ENCODE data around the gene DROSHA. TPM values are rescaled to one million over a fixed set of nuclear protein-coding genes. Genes with fewer than 3 reads are reported as not detected.

Gene DROSHA
- polyA plus RNA-seq, 3 donors, result 2.2 to 12.6 (median 7.6) TPM

- H3K27me3 Mint-ChIP-seq (ENCODE audit: low read depth in 3 of 3), result peaks cover 0 to 2% (median 0%) of the 10 kb centered on the region in 3 donors
- no peaks in the 10 kb centered on the region for H3K27me3 ChIP-seq (ENCODE audit: control insufficient read depth in 2 of 2, insufficient read depth in 2 of 2, low read length in 2 of 2)
- H3K27ac ChIP-seq (ENCODE audit: low read depth in 1 of 2, low read length in 2 of 2), result no peak overlapping the region
- no peak overlapping the region for H3K4me3 Mint-ChIP-seq
- H3K9me3 ChIP-seq (replicated peaks in 1 of 2; ENCODE audit: control insufficient read depth in 1 of 2, insufficient read depth in 1 of 2, low read length in 2 of 2), result no peaks in the 10 kb centered on the region
- no peaks in the 10 kb centered on the region for H4K20me1 ChIP-seq (ENCODE audit: insufficient read depth, low read length)
- H3K4me1 ChIP-seq (ENCODE audit: control insufficient read depth in 1 of 2, insufficient read depth in 2 of 2, low read length in 2 of 2), result no peaks in the 10 kb centered on the region
- H2AFZ ChIP-seq (ENCODE audit: insufficient read depth, low read depth, low read length, poor library complexity, severe bottlenecking), result no peak overlapping the region
- no peaks in the 10 kb centered on the region for H3K79me2 ChIP-seq (ENCODE audit: insufficient read depth, low read length)
- no peak overlapping the region for H3K27ac Mint-ChIP-seq
- no peak for DNase-seq
- peaks cover 0 to 2% (median 0%) of the 10 kb centered on the region in 7 donors for H3K9me3 Mint-ChIP-seq
- intact Hi-C loops (cut with micrococcal nuclease), result no loop called here
- no peak overlapping the region for H3K9ac ChIP-seq (ENCODE audit: insufficient read depth, low read length, poor library complexity, severe bottlenecking)
- peaks cover 52 to 96% of the 10 kb centered on the region in 2 donors for H3K36me3 ChIP-seq (replicated peaks in 1 of 2; ENCODE audit: control insufficient read depth in 1 of 2, insufficient read depth in 2 of 2, low read length in 2 of 2)
- no peaks in the 10 kb centered on the region for H3K4me1 Mint-ChIP-seq
- H3K36me3 Mint-ChIP-seq, result peaks cover 77 to 80% of the 10 kb centered on the region in 2 donors
- no peak overlapping the region for H3K4me2 ChIP-seq (replicated peaks; ENCODE audit: extremely low read depth, low read length, poor library complexity, severe bottlenecking)
- no peak overlapping the region for H3K4me3 ChIP-seq (replicated peaks in 1 of 3; ENCODE audit: low read depth in 2 of 3, low read length in 3 of 3)
- TF ChIP-seq CTCF (IDR thresholded peaks at IDR 0.05), result no peak
Observed at GRCh38 chr5:31408814-31409213, 123.1 kb downstream of the DROSHA start.

GRCh38 chr5:31407921-31408693 lies 123.8 kb downstream of the DROSHA start:
- peaks cover 77% of the 10 kb centered on the region in 2 donors for H3K36me3 Mint-ChIP-seq
- Histone ChIP-seq H4K20me1 (ENCODE audit: insufficient read depth, low read length) (no peaks in the 10 kb centered on the region), H3K36me3 (replicated peaks in 1 of 2; ENCODE audit: control insufficient read depth in 1 of 2, insufficient read depth in 2 of 2, low read length in 2 of 2) (peaks cover 45 to 95% of the 10 kb centered on the region in 2 donors), H2AFZ (ENCODE audit: insufficient read depth, low read depth, low read length, poor library complexity, severe bottlenecking) (no peak overlapping the region), H3K79me2 (ENCODE audit: insufficient read depth, low read length) (no peaks in the 10 kb centered on the region), H3K9ac (ENCODE audit: insufficient read depth, low read length, poor library complexity, severe bottlenecking) (no peak overlapping the region), H3K4me1 (ENCODE audit: control insufficient read depth in 1 of 2, insufficient read depth in 2 of 2, low read length in 2 of 2) (no peaks in the 10 kb centered on the region), H3K4me2 (replicated peaks; ENCODE audit: extremely low read depth, low read length, poor library complexity, severe bottlenecking) (no peak overlapping the region), H3K4me3 (replicated peaks in 1 of 3; ENCODE audit: low read depth in 2 of 3, low read length in 3 of 3) (no peak overlapping the region), H3K27ac (ENCODE audit: low read depth in 1 of 2, low read length in 2 of 2) (no peak overlapping the region), H3K9me3 (replicated peaks in 1 of 2; ENCODE audit: control insufficient read depth in 1 of 2, insufficient read depth in 1 of 2, low read length in 2 of 2) (no peaks in the 10 kb centered on the region), H3K27me3 (ENCODE audit: control insufficient read depth in 2 of 2, insufficient read depth in 2 of 2, low read length in 2 of 2) (no peaks in the 10 kb centered on the region)
- H3K4me3 Mint-ChIP-seq, result no peak overlapping the region
- peaks cover 0 to 2% (median 0%) of the 10 kb centered on the region in 7 donors for H3K9me3 Mint-ChIP-seq
- intact Hi-C loops (cut with micrococcal nuclease), result no loop called here
- no peak overlapping the region for H3K27ac Mint-ChIP-seq
- no peak for TF ChIP-seq CTCF (IDR thresholded peaks at IDR 0.05)
- 100% methylated on average over 2 of the region's 4 CpGs for WGBS (ENCODE audit: insufficient coverage)
- peaks cover 0 to 2% (median 0%) of the 10 kb centered on the region in 3 donors for H3K27me3 Mint-ChIP-seq (ENCODE audit: low read depth in 3 of 3)
- no peak for DNase-seq
- no peaks in the 10 kb centered on the region for H3K4me1 Mint-ChIP-seq
